GM12878 (cell line): ENCODE data around the gene TTLL8. TPM values are rescaled to one million over a fixed set of nuclear protein-coding genes. Genes with fewer than 3 reads are reported as not detected.

ENCODE experiments used
- ATAC-seq: fragments of 200-7000 bp; cut with Tn5 transposase; 3 replicates; pipeline ENCODE4 v1.9.1; 2020; ENCODE audit warnings: mild to moderate bottlenecking, moderate library complexity
- BruUV-seq: library from RNA; stranded (reverse); fragments of 400-500 nt; replicated peaks from 2 replicates; lab custom pipeline; 2021; lab: Mats Ljungman, UMichigan
- CTCF ChIA-PET: fragments of 300-600 bp; sonication (Branson Sonifier 250); formaldehyde crosslinking; extraction: SDS; loops from one replicate; lab custom pipeline; 2021; ENCODE audit warnings: inconsistent platforms; lab: Yijun Ruan, JAX
- POLR2A ChIA-PET: fragments of 350-600 bp; formaldehyde crosslinking; extraction: SDS; loops from one replicate; lab custom pipeline; 2021; ENCODE audit warnings: inconsistent platforms; lab: Charles Lee
- RAD21 ChIA-PET: fragments of 300-600 bp; sonication (Branson Sonifier 250); formaldehyde crosslinking; loops from one replicate; lab custom pipeline; 2023; ENCODE audit warnings: antibody characterized with exemption; ENCODE audit not compliant: unreplicated experiment; lab: Charles Lee
- SMC1A ChIA-PET: fragments of 300-600 bp; sonication (Branson Sonifier 250); formaldehyde crosslinking; loops from one replicate; lab custom pipeline; 2023; ENCODE audit not compliant: unreplicated experiment, uncharacterized antibody; lab: Charles Lee
- DNase-seq: peaks from one replicate; pipeline ENCODE4 v3.0.0-alpha.2; 2011; ENCODE audit warnings: low read depth, low spot score
- FAIRE-seq: peaks from 3 replicates; lab custom pipeline; 2011; peaks lifted over from hg19 to GRCh38; lab: Jason Lieb, UNC
- H2AFZ ChIP-seq: 2 replicates; pipeline ENCODE4 v1.6.0; 2011; ENCODE audit warnings: low read depth, low read length, control low read depth; ENCODE audit not compliant: control insufficient read depth
- H3K27ac ChIP-seq: 2 replicates; pipeline ENCODE4 v1.5.1; 2011; ENCODE audit warnings: control low read depth; ENCODE audit not compliant: control insufficient read depth, insufficient read depth
- H3K27me3 ChIP-seq, 2 experiments: replicated peaks in 1 of 2; 2 replicates each; pipeline versions ENCODE4 v1.6.0 to v1.6.1; 2011; ENCODE audit warnings: low read length in 1 of 2; ENCODE audit not compliant: control insufficient read depth in 2 of 2, insufficient read depth in 2 of 2
- H3K36me3 ChIP-seq, 2 experiments: 2 replicates each; pipeline ENCODE4 v1.5.1; 2011; ENCODE audit warnings: low read length in 1 of 2; ENCODE audit not compliant: control insufficient read depth in 2 of 2, insufficient read depth in 2 of 2
- H3K4me1 ChIP-seq: 2 replicates; pipeline ENCODE4 v1.6.1; 2011; ENCODE audit warnings: mild to moderate bottlenecking, low read length, moderate library complexity, mixed read lengths; ENCODE audit not compliant: control insufficient read depth, insufficient read depth
- H3K4me2 ChIP-seq: 2 replicates; pipeline ENCODE4 v1.6.0; 2011; ENCODE audit warnings: control low read depth; ENCODE audit not compliant: control insufficient read depth, insufficient read depth
- H3K4me3 ChIP-seq: fragments of 200-600 bp; sonication (generic); 2 replicates; pipeline ENCODE4 v1.5.1; 2016
- H3K79me2 ChIP-seq: 2 replicates; pipeline ENCODE4 v1.6.0; 2011; ENCODE audit warnings: low read length; ENCODE audit not compliant: control insufficient read depth, insufficient read depth
- H3K9ac ChIP-seq: 2 replicates; pipeline ENCODE4 v1.8.0; 2011; ENCODE audit warnings: low read length, control low read depth, mixed read lengths; ENCODE audit not compliant: control insufficient read depth, insufficient read depth
- H3K9me3 ChIP-seq: replicated peaks from 3 replicates; pipeline ENCODE4 v1.5.1; 2011; ENCODE audit warnings: mild to moderate bottlenecking, low read length; ENCODE audit not compliant: control insufficient read depth, insufficient read depth
- H4K20me1 ChIP-seq: 2 replicates; pipeline ENCODE4 v1.6.0; 2011; ENCODE audit not compliant: control insufficient read depth, insufficient read depth
- ATF7 ChIP-seq: fragments of 450-650 bp; IDR thresholded peaks from 2 replicates; pipeline ENCODE4 v1.6.1; 2016; ENCODE audit warnings: low read depth, mild to moderate bottlenecking
- BRCA1 ChIP-seq: IDR thresholded peaks from 2 replicates; pipeline ENCODE4 v1.6.1; 2011; ENCODE audit warnings: low read depth, low read length, improper control_type of control experiment
- CBX5 ChIP-seq: sonication (generic); IDR thresholded peaks from 2 replicates; pipeline ENCODE4 v1.6.1; 2016; ENCODE audit warnings: low read depth, moderate library complexity, mild to moderate bottlenecking, inconsistent platforms
- CHD4 ChIP-seq: fragments of 200-600 bp; sonication (generic); IDR thresholded peaks from 2 replicates; pipeline ENCODE4 v1.6.1; 2016; ENCODE audit warnings: mild to moderate bottlenecking
- DPF2 ChIP-seq: fragments of 450-650 bp; IDR thresholded peaks from 2 replicates; pipeline ENCODE4 v1.6.1; 2017; ENCODE audit warnings: mild to moderate bottlenecking
- GATAD2B ChIP-seq: fragments of 450-650 bp; conservative IDR thresholded peaks from 2 replicates; pipeline ENCODE4 v1.6.1; 2017; ENCODE audit warnings: low read depth, mild to moderate bottlenecking, moderate library complexity
- HDAC6 ChIP-seq: fragments of 200-600 bp; sonication (generic); IDR thresholded peaks from one replicate; pipeline ENCODE4 v1.8.0; 2017; ENCODE audit warnings: antibody characterized with exemption; ENCODE audit not compliant: unreplicated experiment
- MLLT1 ChIP-seq: fragments of 450-650 bp; IDR thresholded peaks from 2 replicates; pipeline ENCODE4 v1.6.1; 2016; ENCODE audit warnings: mild to moderate bottlenecking
- POLR2A ChIP-seq: IDR thresholded peaks from 2 replicates; pipeline ENCODE4 v1.6.1; 2011; ENCODE audit warnings: low read depth, mild to moderate bottlenecking, low read length
- SMAD1 ChIP-seq: fragments of 450-650 bp; IDR thresholded peaks from 2 replicates; pipeline ENCODE4 v1.6.1; 2018; ENCODE audit warnings: mild to moderate bottlenecking, low read depth; ENCODE audit not compliant: partially characterized antibody
- ZBTB33 ChIP-seq: fragments of 450-650 bp; IDR thresholded peaks from 2 replicates; pipeline ENCODE4 v1.6.1; 2017; ENCODE audit warnings: mild to moderate bottlenecking
- ZNF217 ChIP-seq: fragments of 450-650 bp; IDR thresholded peaks from 2 replicates; pipeline ENCODE4 v1.6.1; 2017; ENCODE audit warnings: antibody characterized with exemption, mild to moderate bottlenecking
- ZNF384 ChIP-seq: IDR thresholded peaks from 2 replicates; pipeline ENCODE4 v1.6.1; 2012; ENCODE audit warnings: low read depth, mild to moderate bottlenecking, low read length, improper control_type of control experiment, borderline replicate concordance
- ZSCAN29 ChIP-seq: fragments of 450-650 bp; IDR thresholded peaks from 2 replicates; pipeline ENCODE4 v1.6.1; 2017; ENCODE audit warnings: mild to moderate bottlenecking, moderate library complexity
- WGBS: methylation state at CpG from one replicate; pipeline ENCODE4 v1.1.6; 2016; ENCODE audit warnings: low lambda C conversion rate; ENCODE audit not compliant: insufficient replicate concordance, insufficient coverage; ENCODE audit errors: missing lambda C conversion rate; 5-methylcytosine and 5-hydroxymethylcytosine counted together
- in situ Hi-C: fragments of 300-500 bp; cut with MboI; formaldehyde crosslinking; loops from 9 replicates; pipeline ENCODE4 v1.14.3; 2018; ENCODE audit warnings: mixed read lengths
- intact Hi-C: fragments of 100-400 bp; cut with micrococcal nuclease; formaldehyde crosslinking; loops from one replicate; pipeline ENCODE4 v1.14.2; 2022; ENCODE audit not compliant: unreplicated experiment
- polyA plus RNA-seq, 11 experiments: library from polyadenylated mRNA; depleted of rRNA in 4 of 11; unstranded in 6 of 11; stranded (reverse) in 5 of 11; fragments of >200 nt; fragmentation: Nextera tagmentation in 4 of 11; fragmentation: Illumina TruSeq in 1 of 11; extraction: Ambion mirVana in 4 of 11; extraction: Trizol in 1 of 11; gene quantifications; 1 replicate in 1 of 11; 2 replicates in 10 of 11; pipeline versions ENCODE4 v1.2.1 to v1.2.3, GENCODE V29; 2011 to 2016; ENCODE audit warnings: inconsistent platforms in 2 of 11, missing spikeins in 2 of 11, low read depth in 1 of 11
- total RNA-seq, 4 experiments: library from RNA; depleted of rRNA in 3 of 4; stranded (reverse); fragments of >200 nt in 3 of 4; fragmentation: Illumina TruSeq in 1 of 4; extraction: Trizol in 1 of 4; gene quantifications; 2 replicates each; pipeline versions ENCODE4 v1.2.1 to v1.2.3, GENCODE V29; 2013 to 2021
- TF ChIP-seq, protein P1 (sequence below): fragments of 450-650 bp; conservative IDR thresholded peaks from 2 replicates; pipeline ENCODE4 v1.6.1; 2017; ENCODE audit warnings: mild to moderate bottlenecking, moderate library complexity

The TTLL8 gene
- total and polyA plus RNA-seq, 10 of the 15 experiments (the other 5 are each of a cell fraction or from before 2014, with no cell fraction given) = not detected

GRCh38 chr22:49992921-49993648 is 65.0 kb downstream of the TTLL8 start (continued):
- no peak for TF ChIP-seq ZNF384
- TF ChIP-seq SMAD1 = no peak
- peak; percentile 37; the same call in 1 of the 2 replicates for TF ChIP-seq BRCA1
- TF ChIP-seq, protein P1, sequence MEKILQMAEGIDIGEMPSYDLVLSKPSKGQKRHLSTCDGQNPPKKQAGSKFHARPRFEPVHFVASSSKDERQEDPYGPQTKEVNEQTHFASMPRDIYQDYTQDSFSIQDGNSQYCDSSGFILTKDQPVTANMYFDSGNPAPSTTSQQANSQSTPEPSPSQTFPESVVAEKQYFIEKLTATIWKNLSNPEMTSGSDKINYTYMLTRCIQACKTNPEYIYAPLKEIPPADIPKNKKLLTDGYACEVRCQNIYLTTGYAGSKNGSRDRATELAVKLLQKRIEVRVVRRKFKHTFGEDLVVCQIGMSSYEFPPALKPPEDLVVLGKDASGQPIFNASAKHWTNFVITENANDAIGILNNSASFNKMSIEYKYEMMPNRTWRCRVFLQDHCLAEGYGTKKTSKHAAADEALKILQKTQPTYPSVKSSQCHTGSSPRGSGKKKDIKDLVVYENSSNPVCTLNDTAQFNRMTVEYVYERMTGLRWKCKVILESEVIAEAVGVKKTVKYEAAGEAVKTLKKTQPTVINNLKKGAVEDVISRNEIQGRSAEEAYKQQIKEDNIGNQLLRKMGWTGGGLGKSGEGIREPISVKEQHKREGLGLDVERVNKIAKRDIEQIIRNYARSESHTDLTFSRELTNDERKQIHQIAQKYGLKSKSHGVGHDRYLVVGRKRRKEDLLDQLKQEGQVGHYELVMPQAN = no peak
- TF ChIP-seq, all 136 proteins: peak for 8

GRCh38 chr22:49991907-49992533 is 66.1 kb downstream of the TTLL8 start:
- TF ChIP-seq ZBTB33 (no peak), ZSCAN29 (no peak), CHD4 (no peak), HDAC6 (no peak), MLLT1 (no peak), ATF7 (no peak), GATAD2B (no peak), DPF2 (no peak), POLR2A (no peak), CBX5 (no peak), ZNF217 (no peak)
- TF ChIP-seq, all 136 proteins: peak for 0
- H3K4me1 ChIP-seq = no peaks in the 10 kb centered on the region
- RAD21 ChIA-PET = interaction anchor here (1.5 to 4.3 kb wide), 4 partner anchors 36 to 61 kb away, joined by 3 to 29 read pairs (median 20); no protein-coding TSS in a partner anchor

More at GRCh38 chr22:49991907-49992533, 66.1 kb downstream of the TTLL8 start:
- 56% methylated on average over 7 of the region's 7 CpGs for WGBS
- Histone ChIP-seq H3K4me3 (no peak overlapping the region), H3K36me3 (no peaks in the 10 kb centered on the region), H3K27ac (no peak overlapping the region), H2AFZ (no peak overlapping the region), H3K9ac (no peak overlapping the region), H3K4me2 (no peak overlapping the region), H4K20me1 (no peaks in the 10 kb centered on the region), H3K9me3 (no peaks in the 10 kb centered on the region; the same call in 2 of the 3 replicates), H3K27me3 (no peaks in the 10 kb centered on the region; a peak in 1 of 4 replicates), H3K79me2 (no peaks in the 10 kb centered on the region)
- intact Hi-C loops (no loop called here), in situ Hi-C loops (no loop called here)
- CTCF ChIA-PET = interaction anchor here (1.0 to 4.5 kb wide), 6 partner anchors 10 to 61 kb away, joined by 3 to 47 read pairs (median 10); no protein-coding TSS in a partner anchor
- POLR2A ChIA-PET = interaction anchor here (1.2 kb wide), 1 partner anchor 25 kb away, joined by 3 read pairs; no protein-coding TSS in a partner anchor
- SMC1A ChIA-PET = interaction anchor here (0.6 to 3.9 kb wide), 3 partner anchors 8 to 169 kb away, joined by 3 to 30 read pairs (median 4); no protein-coding TSS in a partner anchor
- DNase-seq = no peak
- no peak for FAIRE-seq
- no peak for ATAC-seq
- no TSS peak for BruUV-seq
